Epithelial cell of esophagus (primary cell): ENCODE measurements around the gene ENOPH1.

ENCODE experiments used
- DNase-seq: peaks from one replicate; pipeline ENCODE4 v3.0.0; 2010; ENCODE audit warnings: low read depth
- H3K4me3 ChIP-seq: 2 replicates; pipeline ENCODE4 v1.5.1; 2011; ENCODE audit warnings: mild to moderate bottlenecking, low read length, control low read depth
- CTCF ChIP-seq: IDR thresholded peaks from 2 replicates; pipeline ENCODE4 v1.5.1; 2011; ENCODE audit warnings: low read depth, mild to moderate bottlenecking, low read length, control low read depth, inconsistent platforms; ENCODE audit not compliant: insufficient read depth; ENCODE audit errors: missing control alignments

Gene ENOPH1

GRCh38 chr4:82481506-82481840, 51.1 kb downstream of the ENOPH1 start:
- H3K4me3 ChIP-seq: no peak overlapping the region
- no peak for DNase-seq
- no peak for TF ChIP-seq CTCF

- no peak for TF ChIP-seq CTCF
- DNase-seq: no peak
- H3K4me3 ChIP-seq: no peak overlapping the region
These were observed 52.0 kb downstream of the ENOPH1 start for GRCh38 chr4:82482387-82482786.

- DNase-seq: no peak
- H3K4me3 ChIP-seq: no peak overlapping the region
- TF ChIP-seq CTCF: no peak
These were observed 54.8 kb downstream of the ENOPH1 start for GRCh38 chr4:82484996-82485783.

GRCh38 chr4:82489076-82489475, 58.7 kb downstream of the ENOPH1 start:
- no peak for DNase-seq
- H3K4me3 ChIP-seq: no peak overlapping the region
- no peak for TF ChIP-seq CTCF

GRCh38 chr4:82489987-82490386, 59.6 kb downstream of the ENOPH1 start:
- DNase-seq: no peak
- no peak for TF ChIP-seq CTCF

GRCh38 chr4:82491251-82491960, 61.0 kb downstream of the ENOPH1 start:
- peak; percentile 13 for DNase-seq

More at GRCh38 chr4:82489987-82490386, 59.6 kb downstream of the ENOPH1 start:
- H3K4me3 ChIP-seq: no peak overlapping the region

More at GRCh38 chr4:82491251-82491960, 61.0 kb downstream of the ENOPH1 start:
- no peak overlapping the region for H3K4me3 ChIP-seq
- no peak for TF ChIP-seq CTCF
